IMR-90 (cell line): ENCODE measurements around the gene EPAS1. TPM values are rescaled to one million over a fixed set of nuclear protein-coding genes. Genes with fewer than 3 reads are reported as not detected.

Experiments used
- ATAC-seq: fragments of 200-7000 bp; cut with Tn5 transposase; 2 replicates; pipeline ENCODE4 v1.9.1; 2020; ENCODE audit warnings: low read depth, mild to moderate bottlenecking, moderate library complexity
- BruUV-seq: library from RNA; stranded (reverse); fragments of 400-500 nt; replicated peaks from 2 replicates; lab custom pipeline; 2021; lab: Mats Ljungman, UMichigan
- CTCF ChIA-PET: fragments of 300-600 bp; formaldehyde crosslinking; extraction: SDS; loops from one replicate; lab custom pipeline; 2021; ENCODE audit warnings: antibody characterized with exemption; lab: Yijun Ruan, JAX
- POLR2A ChIA-PET: fragments of 300-600 bp; sonication (Branson Sonifier 250); formaldehyde crosslinking; loops from one replicate; lab custom pipeline; 2022; ENCODE audit warnings: antibody characterized with exemption; ENCODE audit not compliant: unreplicated experiment; lab: Charles Lee
- DNase-seq: peaks from one replicate; pipeline ENCODE4 v3.0.0; 2013
- H2AFZ ChIP-seq: replicated peaks from 2 replicates; pipeline ENCODE3; 2013; ENCODE audit warnings: low read length, mild to moderate bottlenecking; ENCODE audit not compliant: poor library complexity
- H2AK5ac ChIP-seq: 2 replicates; pipeline ENCODE4 v1.6.1; 2013; ENCODE audit warnings: low read depth, low read length, inconsistent platforms
- H2AK9ac ChIP-seq: replicated peaks from 2 replicates; pipeline ENCODE3; 2013; ENCODE audit warnings: mild to moderate bottlenecking, low read depth, low read length, moderate library complexity; ENCODE audit not compliant: poor library complexity
- H2BK120ac ChIP-seq: 2 replicates; pipeline ENCODE4 v1.6.1; 2013; ENCODE audit warnings: low read depth, low read length, inconsistent platforms
- H2BK15ac ChIP-seq: 3 replicates; pipeline ENCODE4 v1.6.1; 2013; ENCODE audit warnings: low read depth, low read length, inconsistent platforms
- H2BK20ac ChIP-seq: 2 replicates; pipeline ENCODE4 v1.6.1; 2013; ENCODE audit warnings: low read depth, mild to moderate bottlenecking, inconsistent platforms, low read length, moderate library complexity
- H2BK5ac ChIP-seq: 2 replicates; pipeline ENCODE4 v1.6.1; 2013; ENCODE audit warnings: mild to moderate bottlenecking, low read depth, low read length, inconsistent platforms; ENCODE audit not compliant: poor library complexity, severe bottlenecking
- H3K14ac ChIP-seq: replicated peaks from 2 replicates; pipeline ENCODE4 v1.6.1; 2013; ENCODE audit warnings: low read depth, low read length, inconsistent platforms
- H3K18ac ChIP-seq: 2 replicates; pipeline ENCODE4 v1.6.1; 2013; ENCODE audit warnings: low read depth, low read length, control low read depth
- H3K23ac ChIP-seq: 2 replicates; pipeline ENCODE4 v1.6.1; 2013; ENCODE audit warnings: low read depth, low read length, inconsistent platforms
- H3K27ac ChIP-seq: 2 replicates; pipeline ENCODE4 v1.5.1; 2013; ENCODE audit warnings: mild to moderate bottlenecking, control low read depth, low read length; ENCODE audit not compliant: insufficient read depth
- H3K27me3 ChIP-seq: 2 replicates; pipeline ENCODE4 v1.6.1; 2013; ENCODE audit warnings: low read length; ENCODE audit not compliant: control insufficient read depth, insufficient read depth
- H3K36me3 ChIP-seq: 2 replicates; pipeline ENCODE4 v1.6.1; 2013; ENCODE audit warnings: low read length, mixed read lengths; ENCODE audit not compliant: control insufficient read depth, insufficient read depth
- H3K4ac ChIP-seq: 2 replicates; pipeline ENCODE4 v1.6.1; 2013; ENCODE audit warnings: low read depth, low read length, inconsistent platforms
- H3K4me1 ChIP-seq: 2 replicates; pipeline ENCODE4 v1.6.1; 2013; ENCODE audit warnings: low read length, mixed read lengths; ENCODE audit not compliant: control insufficient read depth, insufficient read depth
- H3K4me2 ChIP-seq: 2 replicates; pipeline ENCODE4 v1.6.1; 2013; ENCODE audit warnings: low read depth, mild to moderate bottlenecking, control low read depth, low read length, moderate library complexity
- H3K4me3 ChIP-seq: 2 replicates; pipeline ENCODE4 v1.5.1; 2013; ENCODE audit warnings: low read depth, mild to moderate bottlenecking, control low read depth, low read length, moderate library complexity; ENCODE audit not compliant: insufficient read depth
- H3K56ac ChIP-seq: 2 replicates; pipeline ENCODE4 v1.6.1; 2013; ENCODE audit warnings: low read length, inconsistent platforms; ENCODE audit not compliant: insufficient read depth; ENCODE audit errors: extremely low read depth
- H3K79me1 ChIP-seq, 2 experiments: 2 replicates each; pipeline ENCODE4 v1.6.1; 2013; ENCODE audit warnings: low read length in 2 of 2, inconsistent platforms in 1 of 2, low read depth in 1 of 2
- H3K9ac ChIP-seq: 2 replicates; pipeline ENCODE4 v1.6.1; 2013; ENCODE audit warnings: low read depth, low read length, control low read depth
- H3K9me1 ChIP-seq: 2 replicates; pipeline ENCODE4 v1.6.1; 2013; ENCODE audit warnings: low read length, inconsistent platforms; ENCODE audit not compliant: insufficient read depth
- H3K9me3 ChIP-seq: 2 replicates; pipeline ENCODE4 v1.6.1; 2013; ENCODE audit warnings: low read length; ENCODE audit not compliant: control insufficient read depth, insufficient read depth
- H4K20me1 ChIP-seq: 2 replicates; pipeline ENCODE4 v1.6.1; 2013; ENCODE audit warnings: low read length, inconsistent platforms; ENCODE audit not compliant: insufficient read depth
- H4K5ac ChIP-seq: 2 replicates; pipeline ENCODE4 v1.6.1; 2013; ENCODE audit warnings: mild to moderate bottlenecking, low read depth, low read length, control low read depth
- H4K8ac ChIP-seq, 2 experiments: 2 replicates each; pipeline ENCODE4 v1.6.1; 2013; ENCODE audit warnings: low read depth in 2 of 2, low read length in 2 of 2, control low read depth in 1 of 2, inconsistent platforms in 1 of 2
- H4K91ac ChIP-seq: 2 replicates; pipeline ENCODE4 v1.6.1; 2013; ENCODE audit warnings: low read depth, low read length, inconsistent platforms; ENCODE audit not compliant: insufficient read depth
- BHLHE40 ChIP-seq: fragments of 150-350 bp; IDR thresholded peaks from 2 replicates; pipeline ENCODE4 v1.6.1; 2016; ENCODE audit warnings: mild to moderate bottlenecking, low read depth, low read length
- CEBPB ChIP-seq: IDR thresholded peaks from 2 replicates; pipeline ENCODE4 v1.6.1; 2012; ENCODE audit warnings: low read depth, low read length, improper control_type of control experiment
- MAFK ChIP-seq: IDR thresholded peaks from 2 replicates; pipeline ENCODE4 v1.6.1; 2012; ENCODE audit warnings: low read depth, low read length, improper control_type of control experiment
- MAZ ChIP-seq: IDR thresholded peaks from 2 replicates; pipeline ENCODE4 v1.6.1; 2012; ENCODE audit warnings: low read depth, mild to moderate bottlenecking, low read length, improper control_type of control experiment, moderate library complexity, borderline replicate concordance
- RCOR1 ChIP-seq: IDR thresholded peaks from 2 replicates; pipeline ENCODE4 v1.6.1; 2012; ENCODE audit warnings: mild to moderate bottlenecking, low read length, improper control_type of control experiment; ENCODE audit not compliant: insufficient replicate concordance
- WGBS, 2 experiments: methylation state at CpG; one replicate each; pipeline versions ENCODE4 v1.1.5 to v1.1.7; 2013; ENCODE audit warnings: missing lambda C conversion rate in 2 of 2; ENCODE audit not compliant: insufficient read length in 1 of 2; ENCODE audit errors: extremely low coverage in 2 of 2; 5-methylcytosine and 5-hydroxymethylcytosine counted together
- dilution Hi-C: fragments of 300-500 bp; cut with HindIII; formaldehyde crosslinking; loops from one replicate; pipeline ENCODE4 v1.14.3; 2018; ENCODE audit warnings: low sequenced_read_pairs; ENCODE audit not compliant: unreplicated experiment
- in situ Hi-C: fragments of 300-500 bp; cut with MboI; formaldehyde crosslinking; loops from 3 replicates; pipeline ENCODE4 v1.14.3; 2019; ENCODE audit warnings: low sequenced_read_pairs, inconsistent platforms, mixed read lengths
- intact Hi-C: fragments of 100-400 bp; cut with micrococcal nuclease; formaldehyde crosslinking; loops from 2 replicates; pipeline ENCODE4 v1.10.0; 2022
- polyA plus RNA-seq, 3 experiments: library from polyadenylated mRNA; depleted of rRNA; stranded (reverse); fragments of >200 nt; gene quantifications; 2 replicates each; pipeline ENCODE4 v1.2.3, GENCODE V29; 2012; ENCODE audit warnings: low replicate concordance in 1 of 3
- total RNA-seq: library from RNA; depleted of rRNA; stranded (reverse); fragments of >200 nt; gene quantifications from 2 replicates; pipeline ENCODE4 v1.2.3, GENCODE V29; 2012
- TF ChIP-seq, protein P1 (sequence below): fragments of 150-350 bp; IDR thresholded peaks from 2 replicates; pipeline ENCODE4 v1.6.1; 2017; ENCODE audit warnings: mild to moderate bottlenecking, antibody characterized with exemption, low read length, low read depth

Gene EPAS1
- total and polyA plus RNA-seq, 2 of the 4 experiments (the other 2 are of a cell fraction): 40.7 to 120 TPM

DNA sequence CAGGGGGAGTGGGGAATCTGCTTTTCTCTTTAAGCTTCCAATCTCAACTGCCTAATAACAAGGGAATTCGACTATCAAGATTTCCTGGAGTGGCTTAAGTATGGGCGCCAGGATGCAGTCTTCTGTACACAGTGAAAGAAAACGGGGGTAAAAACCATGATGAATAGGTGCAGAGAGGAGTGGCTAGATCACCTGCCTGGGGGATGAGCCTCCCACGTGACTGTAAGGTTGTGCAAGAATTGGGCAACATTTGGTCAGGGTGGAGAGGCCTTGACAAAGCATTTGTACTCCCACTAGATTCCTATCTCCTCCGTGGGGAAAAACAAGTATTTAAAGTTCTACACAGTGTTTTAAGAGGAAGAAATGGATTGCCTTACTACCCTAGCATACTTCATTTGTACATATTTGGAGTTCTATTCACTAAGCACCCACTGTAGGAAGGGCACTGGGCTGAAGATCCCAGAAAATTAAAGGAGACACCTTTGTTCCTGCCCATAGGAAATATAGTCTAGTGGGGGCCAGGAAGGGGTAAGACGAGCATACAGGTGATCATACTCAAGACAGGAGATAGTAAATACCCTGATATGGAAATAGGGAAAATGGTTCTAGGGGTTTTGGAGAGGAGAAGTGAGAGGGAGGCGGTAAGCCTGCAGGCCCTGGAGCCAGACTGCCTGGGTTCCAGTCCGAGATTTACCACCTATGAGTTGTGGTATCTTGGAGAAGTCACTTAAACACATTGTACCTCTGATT, 29.2 kb downstream of the EPAS1 start:
- no peak overlapping the region for H2BK20ac ChIP-seq
- peaks cover 36% of the 10 kb centered on the region for H3K9me1 ChIP-seq
- H4K20me1 ChIP-seq: peaks cover 97% of the 10 kb centered on the region
- dilution Hi-C loops: no loop called here
- H2BK120ac ChIP-seq: no peak overlapping the region
- peaks cover 59 to 94% of the 10 kb centered on the region in 2 experiments for H3K79me1 ChIP-seq
- H3K4me1 ChIP-seq: peaks cover 39% of the 10 kb centered on the region
- no peak overlapping the region for H2BK15ac ChIP-seq
- H2BK5ac ChIP-seq: no peak overlapping the region
- ChIA-PET POLR2A (no interaction called here), CTCF (no interaction called here)
- no peak overlapping the region for H4K8ac ChIP-seq
- H2AK9ac ChIP-seq: no peak overlapping the region
- no peak overlapping the region for H3K27ac ChIP-seq
- in situ Hi-C loops: no loop called here
- DNase-seq (no peak), ATAC-seq (no peak)
- no peaks in the 10 kb centered on the region for H3K27me3 ChIP-seq
- BruUV-seq: no TSS peak
- no peak overlapping the region for H3K4me2 ChIP-seq
- no peak overlapping the region for H3K18ac ChIP-seq
- H3K56ac ChIP-seq: no peak overlapping the region
- no peak overlapping the region; the same call in 1 of the 2 replicates for H4K91ac ChIP-seq
- no peak overlapping the region; the same call in none of the 2 replicates for H3K14ac ChIP-seq
- no peak overlapping the region for H3K9ac ChIP-seq
- H4K5ac ChIP-seq: no peak overlapping the region
- intact Hi-C loops: no loop called here
- H3K9me3 ChIP-seq: no peaks in the 10 kb centered on the region
- no peak overlapping the region; the same call in 1 of the 2 replicates for H2AK5ac ChIP-seq
- H3K36me3 ChIP-seq: peaks cover 3% of the 10 kb centered on the region; the same call in 1 of the 2 replicates
- H3K23ac ChIP-seq: no peak overlapping the region
- H3K4me3 ChIP-seq: no peak overlapping the region
- TF ChIP-seq CEBPB: peak; percentile 86
- peak; percentile 28; the same call in 1 of the 2 replicates for TF ChIP-seq BHLHE40
- TF ChIP-seq, protein P1, sequence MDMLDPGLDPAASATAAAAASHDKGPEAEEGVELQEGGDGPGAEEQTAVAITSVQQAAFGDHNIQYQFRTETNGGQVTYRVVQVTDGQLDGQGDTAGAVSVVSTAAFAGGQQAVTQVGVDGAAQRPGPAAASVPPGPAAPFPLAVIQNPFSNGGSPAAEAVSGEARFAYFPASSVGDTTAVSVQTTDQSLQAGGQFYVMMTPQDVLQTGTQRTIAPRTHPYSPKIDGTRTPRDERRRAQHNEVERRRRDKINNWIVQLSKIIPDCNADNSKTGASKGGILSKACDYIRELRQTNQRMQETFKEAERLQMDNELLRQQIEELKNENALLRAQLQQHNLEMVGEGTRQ: peak; percentile 36
- no peak for TF ChIP-seq RCOR1
- TF ChIP-seq MAZ: no peak
- no peak for TF ChIP-seq MAFK
- H3K4ac ChIP-seq: no peak overlapping the region
- WGBS, 2 experiments: no CpG with 5 or more reads among the region's 8 CpGs
- no peak overlapping the region for H2AFZ ChIP-seq
